Measurements from ENCODE around the gene SPACDR. TPM values are rescaled to one million over a fixed set of nuclear protein-coding genes. Genes with fewer than 3 reads are reported as not detected.
A peak's percentile ranks its signal among the peaks of the same experiment; 100 is the strongest.
"Not testable (repeated sequence)": the region's sequence is repeated elsewhere in the genome, so short reads cannot be mapped to it uniquely, and the experiment has no call there.

Gene SPACDR
- total RNA-seq, 1 experiment from 2014 or later = 2.9 TPM

DNA sequence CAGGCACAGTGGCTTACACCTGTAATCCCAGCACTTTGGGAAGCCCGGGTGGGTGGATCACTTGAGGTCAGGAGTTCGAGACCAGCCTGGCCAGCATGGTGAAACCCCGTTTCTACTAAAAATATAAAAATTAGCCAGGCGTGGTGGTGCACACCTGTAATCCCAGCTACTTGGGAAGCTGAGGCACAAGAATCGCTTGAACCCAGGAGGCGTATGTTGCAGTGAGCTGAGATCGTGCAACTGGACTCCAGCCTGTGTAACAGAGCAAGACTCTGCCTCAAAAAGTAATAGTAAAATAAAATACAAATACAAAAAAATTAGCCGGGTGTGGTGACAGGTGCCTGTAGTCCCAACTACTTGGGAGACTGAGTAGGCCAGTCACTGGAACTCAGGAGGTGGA lies 25.3 kb downstream of the SPACDR start:
- BruUV-seq (replicated peaks); intact Hi-C loops (cut with micrococcal nuclease; ENCODE audit: unreplicated experiment); H3K4me3 ChIP-seq (ENCODE audit: low read depth, low read length, poor library complexity, severe bottlenecking); H3K27ac ChIP-seq (ENCODE audit: low read depth, low read length, poor library complexity, severe bottlenecking); DNase-seq (ENCODE audit: low spot score); CTCF ChIA-PET; H3K27me3 ChIP-seq (replicated peaks; ENCODE audit: insufficient read depth, low read depth, low read length, poor library complexity); POLR2A ChIA-PET (ENCODE audit: low non-redundant PET); H3K4me1 ChIP-seq (ENCODE audit: insufficient read depth, low read length, poor library complexity, severe bottlenecking); H3K9me3 ChIP-seq (ENCODE audit: low read depth, low read length, poor library complexity, severe bottlenecking): not testable (repeated sequence)
- peaks cover 12% of the 10 kb centered on the region for H3K36me3 ChIP-seq (ENCODE audit: insufficient read depth, low read length, poor library complexity, severe bottlenecking)

GRCh38 chr7:100438172-100438571 lies 25.9 kb downstream of the SPACDR start:
- CTCF ChIA-PET = no interaction called here

DNA sequence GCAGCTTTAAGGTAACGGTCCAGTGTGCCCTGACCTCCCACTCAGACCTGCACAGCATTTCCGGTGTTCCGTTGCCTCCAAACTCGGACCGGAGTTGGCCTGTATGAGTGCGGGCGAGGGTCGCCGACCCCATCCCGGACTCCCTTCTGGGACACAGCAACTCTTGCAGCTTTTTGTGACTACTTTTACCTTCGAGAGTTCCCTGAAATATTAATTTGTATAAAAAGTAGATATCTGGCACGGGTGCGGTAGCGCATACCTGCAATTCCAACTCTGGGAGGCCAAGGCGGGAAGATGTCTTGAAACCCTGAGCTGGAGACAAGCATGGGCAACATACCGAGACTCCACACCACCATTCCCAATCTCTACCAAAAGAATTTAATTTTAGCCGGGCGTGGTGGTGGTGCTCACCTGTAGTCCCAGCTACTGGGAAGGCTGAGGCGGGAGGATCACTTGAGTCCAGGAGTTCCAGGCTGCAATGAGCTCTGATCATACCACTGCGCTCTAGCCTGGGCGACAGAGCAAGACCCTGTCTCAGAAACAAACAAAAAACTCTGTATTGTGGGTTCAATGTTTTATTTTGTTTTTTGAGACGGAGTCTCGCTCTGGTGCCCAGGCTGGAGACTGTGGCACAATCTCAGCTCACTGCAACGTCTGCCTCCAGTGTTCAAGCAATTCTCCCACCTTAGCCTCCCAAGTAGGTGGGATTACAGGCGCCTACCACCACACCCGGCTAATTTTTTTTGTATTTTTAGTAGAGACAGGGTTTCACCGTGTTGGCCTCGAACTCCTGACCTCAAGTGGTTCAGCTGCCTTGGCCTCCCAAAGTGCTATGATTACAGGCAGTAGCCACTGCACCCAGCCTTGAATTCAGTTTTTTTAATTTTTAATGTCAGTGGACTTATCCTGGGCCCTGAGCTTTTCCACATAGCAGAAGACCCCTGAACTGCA lies 26.6 kb downstream of the SPACDR start:
- POLR2A ChIA-PET (ENCODE audit: low non-redundant PET) = interaction anchor here (0.6 to 0.8 kb wide), 2 partner anchors 34 to 353 kb away, joined by 3 to 4 read pairs; no protein-coding TSS in a partner anchor
- no peaks in the 10 kb centered on the region for H3K9me3 ChIP-seq (ENCODE audit: low read depth, low read length, poor library complexity, severe bottlenecking)
- no peak for TF ChIP-seq EZH2 (IDR thresholded peaks at IDR 0.05; ENCODE audit: borderline replicate concordance, low read depth, low read length, poor library complexity, severe bottlenecking)
- TF ChIP-seq, protein P1, sequence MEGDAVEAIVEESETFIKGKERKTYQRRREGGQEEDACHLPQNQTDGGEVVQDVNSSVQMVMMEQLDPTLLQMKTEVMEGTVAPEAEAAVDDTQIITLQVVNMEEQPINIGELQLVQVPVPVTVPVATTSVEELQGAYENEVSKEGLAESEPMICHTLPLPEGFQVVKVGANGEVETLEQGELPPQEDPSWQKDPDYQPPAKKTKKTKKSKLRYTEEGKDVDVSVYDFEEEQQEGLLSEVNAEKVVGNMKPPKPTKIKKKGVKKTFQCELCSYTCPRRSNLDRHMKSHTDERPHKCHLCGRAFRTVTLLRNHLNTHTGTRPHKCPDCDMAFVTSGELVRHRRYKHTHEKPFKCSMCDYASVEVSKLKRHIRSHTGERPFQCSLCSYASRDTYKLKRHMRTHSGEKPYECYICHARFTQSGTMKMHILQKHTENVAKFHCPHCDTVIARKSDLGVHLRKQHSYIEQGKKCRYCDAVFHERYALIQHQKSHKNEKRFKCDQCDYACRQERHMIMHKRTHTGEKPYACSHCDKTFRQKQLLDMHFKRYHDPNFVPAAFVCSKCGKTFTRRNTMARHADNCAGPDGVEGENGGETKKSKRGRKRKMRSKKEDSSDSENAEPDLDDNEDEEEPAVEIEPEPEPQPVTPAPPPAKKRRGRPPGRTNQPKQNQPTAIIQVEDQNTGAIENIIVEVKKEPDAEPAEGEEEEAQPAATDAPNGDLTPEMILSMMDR (conservative IDR thresholded peaks at IDR 0.05; ENCODE audit: low read depth, low read length) = no peak
- H3K4me1 ChIP-seq (ENCODE audit: insufficient read depth, low read length, poor library complexity, severe bottlenecking) = peaks cover 5% of the 10 kb centered on the region
- DNase-seq (ENCODE audit: low spot score) = no peak
- H3K4me3 ChIP-seq (ENCODE audit: low read depth, low read length, poor library complexity, severe bottlenecking) = peak overlapping the region; percentile 91
- CTCF ChIA-PET = interaction anchor here (0.8 kb wide), 1 partner anchor 268 kb away, joined by 5 read pairs; the partner anchor contains the start of gene POP7
- intact Hi-C loops (cut with micrococcal nuclease; ENCODE audit: unreplicated experiment) = no loop called here
- no TSS peak for BruUV-seq (replicated peaks)
- H3K27ac ChIP-seq (ENCODE audit: low read depth, low read length, poor library complexity, severe bottlenecking) = peak overlapping the region; percentile 96
- H3K27me3 ChIP-seq (replicated peaks; ENCODE audit: insufficient read depth, low read depth, low read length, poor library complexity) = no peaks in the 10 kb centered on the region
- H3K36me3 ChIP-seq (ENCODE audit: insufficient read depth, low read length, poor library complexity, severe bottlenecking) = peaks cover 25% of the 10 kb centered on the region

More at GRCh38 chr7:100438172-100438571, 25.9 kb downstream of the SPACDR start:
- Histone ChIP-seq H3K27ac (ENCODE audit: low read depth, low read length, poor library complexity, severe bottlenecking) (no peak overlapping the region), H3K4me1 (ENCODE audit: insufficient read depth, low read length, poor library complexity, severe bottlenecking) (no peaks in the 10 kb centered on the region), H3K4me3 (ENCODE audit: low read depth, low read length, poor library complexity, severe bottlenecking) (no peak overlapping the region), H3K27me3 (replicated peaks; ENCODE audit: insufficient read depth, low read depth, low read length, poor library complexity) (no peaks in the 10 kb centered on the region), H3K9me3 (ENCODE audit: low read depth, low read length, poor library complexity, severe bottlenecking) (no peaks in the 10 kb centered on the region), H3K36me3 (ENCODE audit: insufficient read depth, low read length, poor library complexity, severe bottlenecking) (peaks cover 18% of the 10 kb centered on the region)
- TF ChIP-seq, protein P1 (conservative IDR thresholded peaks at IDR 0.05; ENCODE audit: low read depth, low read length) = no peak
- TF ChIP-seq EZH2 (IDR thresholded peaks at IDR 0.05; ENCODE audit: borderline replicate concordance, low read depth, low read length, poor library complexity, severe bottlenecking) = no peak
- no TSS peak for BruUV-seq (replicated peaks)
- no peak for DNase-seq (ENCODE audit: low spot score)
- POLR2A ChIA-PET (ENCODE audit: low non-redundant PET) = no interaction called here
- intact Hi-C loops (cut with micrococcal nuclease; ENCODE audit: unreplicated experiment) = no loop called here

Data from A673 (cell line).